Choroid plexus epithelial cell (primary cell): Measurements from ENCODE around the gene SOCS2.

Source experiments
- DNase-seq: peaks from one replicate; pipeline ENCODE4 v3.0.0-alpha.2; 2010; ENCODE audit warnings: low read depth
- H3K4me3 ChIP-seq: 2 replicates; pipeline ENCODE4 v1.5.1; 2011; ENCODE audit warnings: low read depth, mild to moderate bottlenecking, control low read depth, low read length, moderate library complexity
- CTCF ChIP-seq: conservative IDR thresholded peaks from 2 replicates; pipeline ENCODE4 v1.5.1; 2011; ENCODE audit warnings: low read depth, mild to moderate bottlenecking, control low read depth, inconsistent platforms, low read length, moderate library complexity

SOCS2 gene

DNA sequence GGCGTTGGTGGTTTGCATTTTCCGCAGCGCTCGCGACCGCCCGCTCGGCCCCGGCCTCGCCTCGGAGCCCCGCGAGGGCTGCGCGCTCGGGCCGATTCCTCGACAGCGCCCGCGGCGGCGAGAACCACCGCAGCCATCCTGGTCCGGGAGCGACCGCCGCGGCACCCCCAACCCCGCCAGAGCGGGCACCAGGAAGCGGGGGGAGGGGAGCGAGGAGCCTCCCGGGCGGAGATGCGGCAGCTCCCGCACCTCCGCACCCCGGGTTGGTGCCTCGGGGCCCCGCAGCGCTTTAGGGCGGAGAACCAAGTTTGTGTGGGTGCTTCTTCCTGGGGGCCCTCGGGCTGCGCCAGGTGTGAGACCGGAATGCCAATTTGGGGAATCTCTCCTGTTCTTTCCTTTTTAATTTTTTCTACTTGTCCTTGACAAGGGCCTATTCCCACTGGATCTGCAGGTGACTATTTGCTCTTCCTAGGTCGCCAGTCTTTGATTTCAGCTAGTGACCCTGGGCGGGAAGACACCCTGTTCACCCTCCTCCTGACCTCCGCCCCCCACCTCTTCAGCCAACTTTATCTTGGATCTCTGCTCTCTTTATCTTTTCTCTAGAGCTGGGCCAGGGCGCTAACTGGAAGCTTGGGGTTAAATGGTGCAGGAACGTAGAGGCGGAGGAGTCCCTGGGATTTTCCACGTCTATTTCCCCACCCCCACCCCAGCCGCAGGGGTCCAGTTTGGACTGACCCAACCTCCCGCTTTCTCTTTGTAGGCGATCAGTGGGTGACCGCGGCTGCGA, at the start of gene SOCS2:
SOCS2 (plus strand) TSS at position 751 of the 787 bp plus-strand sequence. CDS start 223 bp downstream, outside the sequence.
- H3K4me3 ChIP-seq: peak within 1 kb of the TSS; percentile 69
- TF ChIP-seq CTCF: no peak
- peak; percentile 22 for DNase-seq

DNA sequence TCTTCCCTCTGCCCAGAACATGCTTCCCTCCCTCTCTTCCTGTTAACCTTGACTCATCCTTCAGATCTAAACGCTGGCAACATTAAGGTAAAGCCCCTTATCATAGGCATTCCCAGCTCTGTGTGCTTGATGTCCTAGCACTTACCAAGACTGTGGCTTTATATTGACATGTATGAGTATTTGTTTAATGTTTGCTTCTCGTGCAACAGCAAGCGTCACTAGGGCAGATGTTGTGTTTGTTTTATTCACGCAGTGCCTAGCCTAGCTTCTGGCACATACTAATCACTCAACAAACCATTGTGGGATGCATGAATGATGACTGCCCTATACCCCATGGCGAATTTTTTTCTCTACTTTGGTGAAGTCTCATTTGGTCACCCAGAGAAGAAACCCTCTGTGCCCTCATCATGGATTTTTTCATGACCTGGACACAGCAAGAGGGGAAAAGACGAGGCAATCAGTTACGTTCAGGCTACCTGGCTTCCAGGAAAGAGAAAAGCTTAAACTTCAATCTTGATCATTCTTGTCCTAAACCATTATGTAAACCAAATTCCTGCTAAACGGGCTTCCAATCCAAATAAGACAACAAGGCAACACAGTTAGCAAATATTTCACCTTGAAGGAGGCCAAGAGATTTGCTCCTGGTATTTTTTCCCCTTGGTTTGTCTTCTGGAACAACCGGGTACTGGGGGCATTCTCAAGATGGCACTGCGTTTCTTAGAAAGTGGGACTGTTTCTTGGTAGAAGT, 47.9 kb upstream of the SOCS2 start:
- no peak overlapping the region for H3K4me3 ChIP-seq
- DNase-seq: no peak
- TF ChIP-seq CTCF: no peak

DNA sequence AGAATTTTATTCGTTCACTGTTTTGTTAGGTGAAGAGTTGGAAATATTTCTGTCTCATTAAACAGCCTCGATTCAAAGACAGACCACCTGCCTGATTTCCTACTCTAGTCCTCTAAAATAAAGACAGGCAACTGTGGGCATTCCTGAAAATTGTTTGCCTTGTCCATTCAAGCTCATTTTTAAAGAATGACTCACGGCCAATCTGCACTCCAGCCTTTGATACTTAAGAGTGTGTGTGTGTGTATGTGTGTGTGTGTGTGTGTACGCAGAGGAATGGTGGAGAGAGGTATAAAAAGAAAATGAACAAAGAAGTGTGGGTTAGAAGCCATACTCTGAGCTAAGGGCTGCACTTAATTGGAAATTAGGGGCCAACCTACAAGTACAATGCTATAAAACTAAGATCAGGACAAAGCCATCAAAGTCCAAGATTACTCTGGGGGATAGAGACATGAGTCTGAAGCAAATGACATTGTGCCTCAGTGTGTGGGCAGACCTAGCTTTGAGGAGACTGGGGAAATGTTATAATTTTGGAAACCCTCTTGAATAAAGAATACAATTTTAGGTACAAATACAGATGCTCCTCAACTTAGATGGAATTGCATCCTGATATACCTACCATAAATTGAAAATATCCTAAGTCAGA, 45.6 kb upstream of the SOCS2 start:
- no peak for TF ChIP-seq CTCF
- H3K4me3 ChIP-seq: no peak overlapping the region
- peak; percentile 97 for DNase-seq

DNA sequence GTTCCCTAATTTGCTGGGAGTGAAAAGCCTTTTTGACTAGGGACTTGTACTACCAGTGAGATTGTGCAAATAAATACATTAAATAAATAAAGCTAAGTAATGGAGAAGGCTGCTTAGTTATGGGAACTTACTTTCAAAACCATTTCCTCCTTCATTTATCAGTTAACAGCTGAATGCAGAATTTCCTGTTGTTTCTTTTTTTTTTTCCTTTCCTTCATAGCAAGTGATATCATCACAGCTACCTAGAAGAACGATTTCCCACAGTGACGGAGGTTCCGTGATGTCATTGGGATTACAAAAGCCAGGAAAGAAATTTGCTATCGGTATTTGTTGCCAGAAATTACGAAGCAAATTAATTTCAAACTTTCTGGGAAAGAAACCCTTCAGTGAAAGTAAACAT, 42.1 kb upstream of the SOCS2 start:
- TF ChIP-seq CTCF: no peak
- peak; percentile 58 for DNase-seq
- no peak overlapping the region for H3K4me3 ChIP-seq

DNA sequence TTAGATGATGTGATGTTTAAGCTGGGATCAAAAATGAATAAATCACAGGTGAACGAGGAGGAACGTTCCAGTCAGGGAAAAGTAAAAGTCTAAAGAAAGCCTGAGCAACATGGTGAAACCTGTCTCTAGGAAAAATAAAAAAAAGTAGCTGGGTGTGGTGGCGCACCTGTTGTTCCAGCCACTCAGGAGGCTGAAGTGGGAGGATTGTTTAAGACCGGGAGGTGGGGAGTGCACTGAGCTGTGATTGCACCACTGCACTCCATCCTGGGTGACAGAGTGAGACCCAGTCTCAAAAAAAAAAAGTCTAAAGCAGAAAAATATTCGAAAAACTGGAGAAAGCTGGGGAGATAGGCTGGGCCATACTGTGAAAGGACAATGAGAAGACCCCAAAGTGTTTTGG, 39.2 kb upstream of the SOCS2 start:
- no peak for TF ChIP-seq CTCF

GRCh38 chr12:93536111-93536765, 36.2 kb upstream of the SOCS2 start:
- DNase-seq: no peak
- no peak for TF ChIP-seq CTCF
- no peak overlapping the region for H3K4me3 ChIP-seq

More for the DNA sequence above, 39.2 kb upstream of the SOCS2 start:
- H3K4me3 ChIP-seq: no peak overlapping the region
- no peak for DNase-seq
